Measurements from ENCODE around the gene NFKBIA.

GRCh38 chr14:35405304-35405996 lies 901 bp upstream of the NFKBIA start:
- TF ChIP-seq CTCF (IDR thresholded peaks at IDR 0.05) (no peak), POLR2A (IDR thresholded peaks at IDR 0.05) (peak in 1 of 4 donors; percentile 20), EP300 (IDR thresholded peaks at IDR 0.05) (no peak)
